Measurements from ENCODE around the gene EVC2. TPM values are rescaled to one million over a fixed set of nuclear protein-coding genes. Genes with fewer than 3 reads are reported as not detected.

Gene EVC2
- total and polyA plus RNA-seq, 9 of the 15 experiments (the other 6 are each of a cell fraction or from before 2014, with no cell fraction given): 0.03 to 0.55 (median 0.38) TPM; not detected in 1

DNA sequence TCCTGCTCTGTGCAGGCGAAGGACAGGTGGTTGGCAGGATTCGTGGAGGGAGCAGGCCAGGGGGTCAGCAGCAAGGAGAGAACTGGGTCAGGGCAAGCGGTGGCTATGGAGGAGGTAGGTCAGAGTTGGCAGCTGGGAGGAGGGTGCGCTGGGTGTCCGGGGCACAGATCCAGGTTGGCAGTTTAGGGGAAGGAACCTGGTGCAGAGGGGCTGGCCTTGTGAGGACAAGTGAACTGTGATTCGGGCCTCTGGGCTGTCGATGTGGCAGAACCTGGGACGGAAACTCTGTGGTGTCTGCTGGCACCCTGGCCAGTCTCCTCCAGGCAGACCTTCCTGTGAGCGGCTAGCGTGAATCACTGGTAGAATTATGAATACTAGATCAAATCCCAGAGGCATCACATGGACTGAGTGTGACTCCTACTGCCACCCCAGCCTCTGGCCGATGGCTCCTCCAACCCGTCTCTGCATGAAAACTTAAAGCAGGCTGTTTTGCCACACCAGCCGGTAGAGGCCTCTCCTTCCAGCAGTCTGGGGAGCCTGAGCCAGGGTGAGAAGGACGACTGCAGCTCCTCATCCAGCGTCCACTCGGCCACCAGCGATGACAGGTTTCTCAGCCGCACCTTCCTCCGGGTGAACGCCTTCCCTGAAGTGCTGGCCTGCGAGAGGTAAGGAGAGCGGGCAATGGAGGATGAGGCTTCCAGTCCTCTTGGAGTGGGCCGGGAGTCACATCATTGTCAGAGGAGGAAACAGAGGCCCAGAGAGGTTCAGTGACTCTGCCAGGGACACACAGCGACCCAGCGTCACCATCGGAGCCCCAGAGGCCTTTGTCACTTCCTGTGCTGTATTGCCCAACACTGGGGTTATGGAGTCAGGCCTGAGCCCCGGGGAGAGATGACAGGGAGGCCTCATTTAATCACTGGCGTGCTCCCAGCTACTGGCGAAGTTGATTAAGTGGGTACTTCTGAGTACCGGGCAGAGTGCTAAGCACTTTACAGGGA, 22.9 kb upstream of the EVC2 start:
- peak; percentile 24 for TF ChIP-seq RBM25 (IDR thresholded peaks at IDR 0.05; ENCODE audit: low read depth, low read length, severe bottlenecking)
- TF ChIP-seq ZNF253 (CRISPR knock-in tag; conservative IDR thresholded peaks at IDR 0.05): no peak
- TF ChIP-seq ZFP36 (IDR thresholded peaks at IDR 0.05; ENCODE audit: low read depth, low read length, partially characterized antibody): peak; percentile 50
- TF ChIP-seq, protein P1, sequence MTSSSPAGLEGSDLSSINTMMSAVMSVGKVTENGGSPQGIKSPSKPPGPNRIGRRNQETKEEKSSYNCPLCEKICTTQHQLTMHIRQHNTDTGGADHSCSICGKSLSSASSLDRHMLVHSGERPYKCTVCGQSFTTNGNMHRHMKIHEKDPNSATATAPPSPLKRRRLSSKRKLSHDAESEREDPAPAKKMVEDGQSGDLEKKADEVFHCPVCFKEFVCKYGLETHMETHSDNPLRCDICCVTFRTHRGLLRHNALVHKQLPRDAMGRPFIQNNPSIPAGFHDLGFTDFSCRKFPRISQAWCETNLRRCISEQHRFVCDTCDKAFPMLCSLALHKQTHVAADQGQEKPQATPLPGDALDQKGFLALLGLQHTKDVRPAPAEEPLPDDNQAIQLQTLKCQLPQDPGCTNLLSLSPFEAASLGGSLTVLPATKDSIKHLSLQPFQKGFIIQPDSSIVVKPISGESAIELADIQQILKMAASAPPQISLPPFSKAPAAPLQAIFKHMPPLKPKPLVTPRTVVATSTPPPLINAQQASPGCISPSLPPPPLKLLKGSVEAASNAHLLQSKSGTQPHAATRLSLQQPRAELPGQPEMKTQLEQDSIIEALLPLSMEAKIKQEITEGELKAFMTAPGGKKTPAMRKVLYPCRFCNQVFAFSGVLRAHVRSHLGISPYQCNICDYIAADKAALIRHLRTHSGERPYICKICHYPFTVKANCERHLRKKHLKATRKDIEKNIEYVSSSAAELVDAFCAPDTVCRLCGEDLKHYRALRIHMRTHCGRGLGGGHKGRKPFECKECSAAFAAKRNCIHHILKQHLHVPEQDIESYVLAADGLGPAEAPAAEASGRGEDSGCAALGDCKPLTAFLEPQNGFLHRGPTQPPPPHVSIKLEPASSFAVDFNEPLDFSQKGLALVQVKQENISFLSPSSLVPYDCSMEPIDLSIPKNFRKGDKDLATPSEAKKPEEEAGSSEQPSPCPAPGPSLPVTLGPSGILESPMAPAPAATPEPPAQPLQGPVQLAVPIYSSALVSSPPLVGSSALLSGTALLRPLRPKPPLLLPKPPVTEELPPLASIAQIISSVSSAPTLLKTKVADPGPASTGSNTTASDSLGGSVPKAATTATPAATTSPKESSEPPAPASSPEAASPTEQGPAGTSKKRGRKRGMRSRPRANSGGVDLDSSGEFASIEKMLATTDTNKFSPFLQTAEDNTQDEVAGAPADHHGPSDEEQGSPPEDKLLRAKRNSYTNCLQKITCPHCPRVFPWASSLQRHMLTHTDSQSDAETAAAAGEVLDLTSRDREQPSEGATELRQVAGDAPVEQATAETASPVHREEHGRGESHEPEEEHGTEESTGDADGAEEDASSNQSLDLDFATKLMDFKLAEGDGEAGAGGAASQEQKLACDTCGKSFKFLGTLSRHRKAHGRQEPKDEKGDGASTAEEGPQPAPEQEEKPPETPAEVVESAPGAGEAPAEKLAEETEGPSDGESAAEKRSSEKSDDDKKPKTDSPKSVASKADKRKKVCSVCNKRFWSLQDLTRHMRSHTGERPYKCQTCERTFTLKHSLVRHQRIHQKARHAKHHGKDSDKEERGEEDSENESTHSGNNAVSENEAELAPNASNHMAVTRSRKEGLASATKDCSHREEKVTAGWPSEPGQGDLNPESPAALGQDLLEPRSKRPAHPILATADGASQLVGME (CRISPR knock-in tag; IDR thresholded peaks at IDR 0.05): no peak
- no peak for TF ChIP-seq MAFF (IDR thresholded peaks at IDR 0.05; ENCODE audit: low read length)

More for the DNA sequence above, 22.9 kb upstream of the EVC2 start:
- no TSS peak for BruUV-seq (replicated peaks)
- Histone ChIP-seq H2AFZ (ENCODE audit: low read depth, low read length) (no peak overlapping the region), H3K27me3 (ENCODE audit: control insufficient read depth in 2 of 2, insufficient read depth in 2 of 2, low read length in 2 of 2) (no peaks in the 10 kb centered on the region; a peak in 1 of 5 replicates), H3K36me3 (ENCODE audit: control insufficient read depth, insufficient read depth, low read length) (no peaks in the 10 kb centered on the region), H3K4me2 (ENCODE audit: insufficient read depth, low read length) (no peak overlapping the region), H3K9me1 (ENCODE audit: control insufficient read depth, insufficient read depth, low read length) (peaks cover 4% of the 10 kb centered on the region), H3K9ac (ENCODE audit: insufficient read depth in 1 of 2, low read depth in 2 of 2, low read length in 2 of 2) (no peak overlapping the region), H3K79me2 (ENCODE audit: control insufficient read depth, insufficient read depth, low read length) (no peaks in the 10 kb centered on the region), H3K9me3 (replicated peaks; ENCODE audit: control insufficient read depth, insufficient read depth, low read depth, low read length) (no peaks in the 10 kb centered on the region), H3K4me3 (no peak overlapping the region), H3K27ac (ENCODE audit: extremely low read depth, low read depth, low read length) (no peak overlapping the region), H3K4me1 (replicated peaks in 1 of 2; ENCODE audit: control insufficient read depth in 2 of 2, insufficient read depth in 2 of 2, low read length in 2 of 2) (no peaks in the 10 kb centered on the region), H4K20me1 (replicated peaks; ENCODE audit: control insufficient read depth, insufficient read depth, low read length) (no peaks in the 10 kb centered on the region)
- ATAC-seq (no peak), FAIRE-seq (no peak), DNase-seq (ENCODE audit: extremely low read depth in 1 of 4, low spot score in 3 of 4) (no peak)
- ChIA-PET POLR2A (no interaction called here), CTCF (ENCODE audit: low intra/inter-chr PET ratio) (no interaction called here)
- intact Hi-C loops (cut with micrococcal nuclease) (no loop called here), in situ Hi-C loops (cut with MboI) (no loop called here)
- WGBS (ENCODE audit: insufficient coverage, low coverage, missing lambda C conversion rate): 21% methylated on average over 29 of the region's 30 CpGs
